Stimulated activated CD4-positive, alpha-beta T cell treated with anti-CD3 and anti-CD28 coated beads, Interleukin-15, amount 100 ng/mL, for 1 hour (primary cell): Measurements from ENCODE around the gene MARVELD1.
A peak's percentile ranks its signal among the peaks of the same experiment; 100 is the strongest.

ENCODE experiments used
- DNase-seq, 2 donors: peaks; one replicate each; pipeline ENCODE4 v3.0.0-alpha.2; 2020; ENCODE audit warnings: low read depth in 1 of 2, low spot score in 1 of 2

Gene MARVELD1

GRCh38 chr10:97719602-97720001 lies 6.1 kb downstream of the MARVELD1 start:
- no peak for DNase-seq

DNA sequence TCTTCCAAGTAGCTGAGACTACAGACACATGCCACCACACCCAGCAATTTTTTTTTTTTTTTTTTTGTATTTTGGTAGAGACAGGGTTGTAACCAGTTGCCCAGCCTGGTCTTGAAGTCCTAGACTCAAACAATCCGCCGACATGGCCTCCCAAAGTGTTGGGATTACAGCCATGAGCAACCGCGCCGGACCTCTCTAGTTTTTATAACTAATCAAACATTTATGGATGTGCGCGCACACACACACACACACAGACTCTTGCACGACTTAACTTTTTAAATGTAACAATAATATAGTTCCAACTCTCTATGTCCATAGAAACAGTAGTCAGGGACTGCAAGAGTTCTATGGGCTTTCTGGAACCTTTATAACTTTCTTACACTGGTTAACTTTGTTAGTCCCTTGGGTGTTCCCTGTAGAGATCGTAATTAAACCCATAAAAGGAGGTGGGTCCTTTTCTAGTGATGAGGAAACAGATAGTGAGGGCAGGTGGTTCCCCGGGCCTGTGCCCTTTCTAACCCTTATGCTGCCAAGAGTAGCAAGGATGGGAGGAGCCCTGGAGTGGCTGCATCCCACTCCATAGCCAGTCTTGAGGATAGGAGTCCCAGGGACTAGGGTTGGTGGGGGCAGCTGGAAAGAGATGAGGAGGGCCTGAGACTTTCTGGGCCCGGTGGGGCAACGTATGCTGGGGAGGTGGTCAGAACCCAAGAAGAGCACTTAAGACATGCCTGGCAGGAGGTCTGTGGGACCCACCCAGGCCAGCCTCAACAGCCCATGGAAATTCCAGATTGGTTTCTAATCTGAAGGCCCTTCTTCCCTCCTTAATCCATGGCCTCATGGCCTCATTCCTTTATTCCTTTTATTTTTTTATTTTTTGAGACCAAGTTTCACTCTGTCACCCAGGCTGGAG lies 8.6 kb downstream of the MARVELD1 start:
- no peak for DNase-seq

- no peak for DNase-seq
These were observed 9.5 kb downstream of the MARVELD1 start for GRCh38 chr10:97723001-97723400.

DNA sequence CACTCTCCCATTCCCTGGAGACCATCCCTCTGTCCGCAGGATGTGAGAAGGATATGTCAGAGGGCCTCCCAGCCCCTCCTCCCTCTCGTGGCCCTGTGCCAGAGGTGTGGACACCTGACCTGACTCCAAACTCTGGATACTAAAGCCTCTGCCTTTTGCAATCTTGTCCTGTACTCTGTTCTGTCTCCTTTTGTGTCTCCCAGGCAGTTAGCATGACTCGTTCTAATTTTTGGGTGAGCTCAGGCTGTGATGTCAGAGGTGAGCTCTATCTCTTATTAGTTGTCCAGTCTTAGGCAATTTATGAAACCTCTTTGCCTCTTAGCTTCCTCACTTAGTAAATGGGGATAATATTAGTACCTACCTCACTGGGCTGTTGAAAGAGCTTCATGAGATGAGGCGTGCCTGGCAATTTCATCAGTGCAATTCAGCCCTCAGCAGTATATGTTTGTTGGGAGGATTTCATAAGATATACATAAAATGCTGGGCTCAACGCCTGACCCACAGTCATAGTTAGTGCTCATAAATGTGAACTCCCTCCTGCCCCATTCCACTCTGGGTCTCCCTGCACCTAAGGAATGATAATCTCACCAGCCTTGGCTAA lies 10.9 kb downstream of the MARVELD1 start:
- DNase-seq = no peak

DNA sequence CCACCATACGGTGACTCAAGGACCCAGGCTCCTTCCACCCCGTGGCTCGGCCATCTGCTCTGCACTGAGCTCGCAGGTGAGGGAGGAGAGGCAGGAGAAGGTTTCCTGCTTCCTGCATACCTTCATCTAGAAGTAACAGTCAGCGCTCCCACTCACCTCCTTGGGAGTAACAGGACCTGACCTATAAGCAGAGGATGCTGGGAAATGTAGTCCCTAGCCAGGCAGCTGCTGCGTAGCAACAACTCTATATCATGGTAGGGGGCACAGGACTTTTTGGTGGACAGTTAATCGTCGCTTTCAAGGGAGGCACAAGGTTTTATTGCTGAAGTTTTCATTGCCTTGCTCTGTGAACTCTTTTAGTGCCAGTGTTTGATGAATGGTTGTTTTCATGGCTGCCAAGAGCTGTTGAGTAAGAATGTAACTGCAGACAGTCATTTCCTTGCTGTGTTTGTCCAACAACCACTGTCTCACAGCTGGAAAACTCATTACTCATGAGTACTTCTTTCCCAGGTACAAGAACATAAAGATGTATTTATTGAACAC lies 13.2 kb downstream of the MARVELD1 start:
- DNase-seq = no peak

DNA sequence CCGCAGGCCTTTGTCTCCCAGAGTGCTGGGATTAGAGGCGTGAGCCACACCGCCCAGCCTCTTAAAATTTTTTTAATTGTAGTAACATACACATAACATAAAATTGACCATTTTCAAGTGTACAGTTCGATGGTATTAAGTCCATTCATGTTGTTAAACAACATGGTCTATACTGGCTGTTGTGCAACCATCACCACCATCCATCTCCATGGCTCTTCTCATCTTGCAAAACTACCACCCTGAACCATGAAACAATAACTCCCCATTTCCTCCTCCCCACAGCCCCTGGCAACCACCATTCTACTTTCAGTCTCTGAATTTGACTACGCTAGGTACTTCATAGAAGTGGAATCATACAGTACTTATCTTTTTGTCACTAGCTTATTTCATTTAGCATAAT lies 15.5 kb downstream of the MARVELD1 start:
- DNase-seq = no peak

GRCh38 chr10:97731346-97732051 lies 18.0 kb downstream of the MARVELD1 start:
- DNase-seq = peak; percentile 10 to 13

- no peak for DNase-seq
These were observed 18.5 kb downstream of the MARVELD1 start for GRCh38 chr10:97732052-97732359.

GRCh38 chr10:97733256-97733655 lies 19.7 kb downstream of the MARVELD1 start:
- DNase-seq = no peak

DNA sequence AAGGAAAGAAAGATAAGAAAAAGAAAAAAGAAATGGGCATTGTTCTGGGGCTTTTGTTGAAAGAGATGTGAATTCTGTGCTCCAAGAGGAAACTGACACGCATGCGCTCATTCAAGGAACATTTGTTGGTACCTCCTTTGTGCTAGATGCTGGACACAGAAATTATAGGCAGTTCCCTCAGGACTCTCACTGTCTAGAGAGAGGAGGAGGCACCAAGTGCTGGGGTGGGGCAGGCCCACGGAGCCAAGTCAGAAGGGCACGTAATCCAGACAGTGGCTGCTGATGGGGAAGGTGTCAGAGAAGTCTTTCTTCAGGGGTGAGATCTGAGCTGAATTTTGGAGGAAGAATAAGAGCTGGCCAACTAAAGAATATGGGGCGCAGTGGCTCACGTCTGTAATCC lies 20.5 kb downstream of the MARVELD1 start:
- no peak for DNase-seq

DNA sequence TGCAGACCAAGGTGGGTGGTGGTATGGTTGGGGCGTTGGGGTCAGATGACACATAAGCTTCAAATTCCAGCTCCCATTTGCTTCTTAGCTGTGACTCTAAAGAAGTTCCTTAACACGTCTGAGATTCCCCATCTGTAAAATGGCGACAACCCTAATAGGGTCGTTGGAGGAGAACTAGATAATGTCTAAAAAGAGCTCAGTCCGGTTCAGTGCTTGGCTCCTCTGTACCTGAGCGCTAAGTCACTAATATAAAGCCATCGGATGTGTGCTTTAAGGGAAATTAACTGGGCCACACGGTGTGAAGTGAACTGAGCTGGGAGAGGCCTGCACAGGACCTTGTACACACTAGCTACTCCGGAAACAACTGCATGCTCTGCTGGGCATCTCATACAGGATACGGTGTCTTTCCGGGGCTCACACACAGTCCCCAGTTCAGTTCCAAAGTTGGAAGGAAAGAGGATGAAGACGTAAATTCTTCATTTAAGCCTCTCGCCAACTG lies 22.9 kb downstream of the MARVELD1 start:
- DNase-seq = no peak

- peak; percentile 89 to 93 for DNase-seq
These were observed 23.6 kb downstream of the MARVELD1 start, which contains the start of gene ZFYVE27 for GRCh38 chr10:97736902-97737769. Gene ZFYVE27 (plus strand): TSS chr10:97737128. CDS start chr10:97738478, 1,350 bp downstream.

DNA sequence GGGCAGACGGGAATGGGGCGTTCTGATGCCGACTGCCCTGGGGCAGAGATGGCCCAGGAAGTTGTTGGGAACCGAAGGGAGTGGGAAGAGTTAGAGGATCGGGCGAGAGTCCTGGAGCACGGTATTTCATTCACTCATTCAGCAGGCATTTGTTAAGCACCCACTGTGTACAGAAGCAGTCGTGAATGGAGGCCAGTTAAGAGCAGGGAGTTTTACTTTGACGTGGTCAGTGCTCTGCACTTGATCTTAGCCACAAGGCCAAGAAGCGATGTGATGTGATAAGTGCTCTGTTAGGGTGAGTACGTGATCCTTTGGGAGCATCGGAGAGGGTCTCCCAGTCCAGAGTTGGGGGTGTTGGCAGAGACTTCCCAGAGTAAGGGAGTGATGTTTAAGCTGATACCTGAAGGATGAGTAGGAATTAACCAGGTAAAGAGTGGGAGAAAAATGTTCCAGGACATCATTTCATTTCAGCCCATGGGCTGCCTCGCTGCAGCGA lies 24.3 kb downstream of the MARVELD1 start:
- DNase-seq = no peak

GRCh38 chr10:97738616-97739015 lies 25.1 kb downstream of the MARVELD1 start:
- DNase-seq = no peak

GRCh38 chr10:97740613-97741012 lies 27.1 kb downstream of the MARVELD1 start:
- no peak for DNase-seq

- DNase-seq = no peak
These were observed 29.8 kb downstream of the MARVELD1 start for GRCh38 chr10:97743169-97743943.

- DNase-seq = no peak
These were observed 31.0 kb downstream of the MARVELD1 start for GRCh38 chr10:97744405-97745035.

GRCh38 chr10:97747573-97747972 lies 34.0 kb downstream of the MARVELD1 start:
- no peak for DNase-seq

GRCh38 chr10:97748116-97748515 lies 34.6 kb downstream of the MARVELD1 start:
- no peak for DNase-seq
